Endometrial microvascular endothelial cells (primary cell): ENCODE results near the gene IZUMO1. TPM values are rescaled to one million over a fixed set of nuclear protein-coding genes. Genes with fewer than 3 reads are reported as not detected.
"Not testable (repeated sequence)": the region's sequence is repeated elsewhere in the genome, so short reads cannot be mapped to it uniquely, and the experiment has no call there.

Experiments
- in situ Hi-C: cut with HindIII; loops from 2 replicates; pipeline ENCODE4 v1.10.0; 2017; ENCODE audit warnings: low sequenced_read_pairs, low pct_unique_long_range_greater_than_20kb; ENCODE audit errors: inconsistent ontology term
- total RNA-seq: library from RNA; depleted of rRNA; stranded (reverse); fragments of >200 nt; gene quantifications from one replicate; pipeline ENCODE4 v1.2.3, GENCODE V29; 2015; ENCODE audit errors: inconsistent ontology term

IZUMO1 gene
- 0.84 TPM for total RNA-seq

DNA sequence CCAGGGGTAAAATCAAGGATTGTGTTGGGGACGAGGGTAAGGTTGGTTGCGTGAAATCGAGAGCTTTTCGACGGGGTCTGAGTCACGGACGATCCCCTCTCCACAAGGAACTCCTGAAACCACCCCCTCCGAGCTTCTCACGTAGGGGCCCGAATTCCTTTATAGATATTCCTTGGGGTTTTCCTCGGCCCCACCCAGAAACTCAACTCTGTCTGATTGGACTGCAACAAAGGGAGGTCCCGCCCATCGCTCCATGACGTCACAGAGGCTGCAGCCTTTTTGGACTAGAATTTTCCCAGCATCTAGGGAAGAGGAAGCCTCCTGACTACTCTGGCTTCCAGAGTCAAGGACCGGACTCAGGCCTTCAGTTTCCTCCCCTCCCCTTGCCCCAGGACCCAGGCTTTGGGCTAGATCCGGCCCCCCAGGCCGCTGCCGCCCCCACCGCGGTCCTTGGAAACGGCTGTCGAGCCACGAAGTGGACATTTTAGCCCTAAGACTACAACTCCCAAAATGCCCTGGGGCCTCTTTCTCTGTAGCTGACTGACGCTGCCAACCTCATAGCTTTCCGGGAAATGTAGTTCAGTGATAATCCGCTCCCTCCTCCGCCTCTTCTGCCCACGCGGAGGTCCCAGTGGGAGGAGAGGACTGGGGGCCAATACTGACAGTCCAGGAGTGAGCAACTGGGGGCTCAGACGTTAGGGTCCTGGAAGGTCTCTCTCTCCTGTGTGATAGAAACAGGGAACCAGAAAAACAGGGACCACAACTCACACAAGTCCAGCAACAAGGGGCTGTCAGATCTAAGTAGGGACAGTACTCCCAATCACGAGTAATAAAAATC, at the start of gene IZUMO1:
Gene IZUMO1, minus strand, starts transcription at position 172 of the 838 bp plus-strand sequence. CDS start 1,050 bp downstream, outside the sequence.
- in situ Hi-C loops: no loop called here

DNA sequence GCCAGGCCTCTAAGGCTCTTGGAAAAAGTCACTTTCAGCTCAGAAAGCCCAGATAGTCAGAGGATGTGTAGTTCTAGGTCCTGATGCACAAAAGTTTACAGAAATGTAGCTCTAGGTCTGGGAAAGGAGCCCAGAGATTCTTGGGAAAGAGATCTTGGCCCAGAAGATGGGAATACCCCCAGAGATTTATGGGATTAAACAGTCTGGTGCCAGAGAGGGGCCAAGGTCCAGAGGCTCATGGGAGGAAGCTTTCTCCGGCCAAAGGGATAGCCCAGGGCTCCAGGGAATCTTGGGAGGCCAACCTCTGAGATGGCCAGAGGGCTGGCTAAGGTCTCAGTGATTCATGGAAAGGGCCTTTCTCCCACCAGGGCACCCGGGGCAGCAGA, 49.0 kb upstream of the IZUMO1 start:
- in situ Hi-C loops: loop anchor here (10.0 kb wide), 2 partner anchors 49 to 199 kb away; partner anchors contain the start of genes GYS1 and RUVBL2

DNA sequence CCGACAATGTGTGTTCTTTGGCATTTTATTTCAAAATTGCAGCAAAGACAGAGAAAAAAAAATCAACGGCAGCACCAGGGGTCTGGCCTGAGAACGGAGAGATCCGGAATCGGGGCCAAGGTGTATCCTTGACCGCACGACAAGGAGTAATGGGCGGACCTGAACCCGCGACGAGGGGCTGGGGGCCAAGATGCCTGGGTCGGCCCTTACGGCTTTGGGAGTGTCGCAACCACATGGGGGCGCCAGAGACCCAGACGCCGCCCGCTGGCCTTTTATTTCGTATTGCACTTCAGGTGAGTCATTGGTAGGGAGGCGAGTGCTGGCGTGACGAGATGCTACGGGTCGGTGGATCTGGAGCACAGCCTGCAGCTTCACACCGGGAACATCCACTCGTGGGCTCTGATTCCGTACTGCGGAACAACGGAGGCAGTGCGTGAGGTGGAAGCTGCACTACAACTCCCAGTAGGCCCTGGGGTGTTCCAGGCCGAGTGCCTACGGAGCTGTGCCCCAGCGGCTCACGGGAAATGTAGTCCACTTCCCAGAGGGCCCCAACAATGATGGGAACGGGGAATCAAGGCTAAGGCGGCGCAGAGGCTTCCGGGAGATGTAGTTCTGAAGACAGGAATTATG, 48.5 kb upstream of the IZUMO1 start:
- in situ Hi-C loops: loop anchor here (10.0 kb wide), 2 partner anchors 50 to 200 kb away; partner anchors contain the start of genes GYS1 and RUVBL2

DNA sequence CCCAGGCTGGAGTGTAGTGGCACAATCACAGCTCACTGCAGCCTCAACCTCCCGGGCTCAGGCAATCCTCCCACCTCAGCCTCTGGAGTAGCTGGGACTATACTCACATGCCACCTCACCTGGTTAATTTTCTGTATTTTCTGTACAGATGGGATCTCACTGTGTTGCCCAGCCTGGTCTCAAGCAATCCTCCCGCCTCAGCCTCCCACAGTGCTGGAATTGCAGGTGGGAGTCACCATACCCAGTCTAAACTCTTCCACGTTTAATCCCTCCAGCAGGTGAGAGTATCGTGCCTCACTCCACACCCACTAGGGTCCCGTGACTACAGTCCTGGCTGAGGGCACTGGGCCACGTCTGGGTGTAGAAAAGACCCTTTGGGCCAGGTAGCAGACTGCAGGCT, 47.6 kb upstream of the IZUMO1 start:
- in situ Hi-C loops: loop anchor here (10.0 kb wide), 2 partner anchors 51 to 201 kb away; partner anchors contain the start of genes GYS1 and RUVBL2

DNA sequence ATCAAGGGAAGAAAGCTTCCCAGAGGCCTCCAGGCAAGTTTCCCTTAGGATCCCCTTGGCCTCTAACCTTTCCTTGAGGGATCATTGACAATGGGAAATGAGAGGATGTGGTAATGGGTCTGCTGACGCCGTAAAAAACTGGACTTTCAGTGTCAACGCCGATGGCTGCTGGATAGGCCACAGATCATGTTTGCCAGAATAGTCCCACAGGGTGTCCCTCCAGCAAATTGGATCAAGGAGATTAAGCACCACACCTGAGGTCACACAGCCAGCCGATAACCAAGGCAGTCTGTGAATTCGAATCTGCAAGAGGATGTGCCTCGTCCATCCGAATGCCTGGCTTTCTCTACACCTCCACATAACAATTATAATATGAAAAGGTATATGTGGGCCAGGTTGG, 46.6 kb upstream of the IZUMO1 start:
- in situ Hi-C loops: loop anchor here (10.0 kb wide), 2 partner anchors 52 to 202 kb away; partner anchors contain the start of genes GYS1 and RUVBL2

DNA sequence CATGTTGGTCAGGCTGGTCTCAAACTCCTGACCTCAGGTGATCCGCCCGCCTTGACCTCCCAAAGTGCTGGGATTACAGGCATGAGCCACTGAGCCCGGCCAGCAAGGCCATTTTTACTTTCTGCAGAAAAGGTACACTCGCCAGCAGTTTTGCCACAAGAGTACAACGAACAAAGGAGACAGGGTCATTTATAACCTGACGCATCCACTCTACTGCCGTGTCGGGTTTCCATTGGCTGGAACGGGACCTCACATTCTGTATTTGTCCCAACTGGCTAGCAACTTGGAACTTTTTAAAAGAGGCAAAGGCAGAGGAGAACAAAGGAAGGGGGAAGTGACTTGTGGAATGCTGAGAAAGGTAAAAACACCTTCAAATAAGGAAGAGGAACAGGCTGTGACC, 40.6 kb upstream of the IZUMO1 start:
- in situ Hi-C loops: not testable (repeated sequence)

DNA sequence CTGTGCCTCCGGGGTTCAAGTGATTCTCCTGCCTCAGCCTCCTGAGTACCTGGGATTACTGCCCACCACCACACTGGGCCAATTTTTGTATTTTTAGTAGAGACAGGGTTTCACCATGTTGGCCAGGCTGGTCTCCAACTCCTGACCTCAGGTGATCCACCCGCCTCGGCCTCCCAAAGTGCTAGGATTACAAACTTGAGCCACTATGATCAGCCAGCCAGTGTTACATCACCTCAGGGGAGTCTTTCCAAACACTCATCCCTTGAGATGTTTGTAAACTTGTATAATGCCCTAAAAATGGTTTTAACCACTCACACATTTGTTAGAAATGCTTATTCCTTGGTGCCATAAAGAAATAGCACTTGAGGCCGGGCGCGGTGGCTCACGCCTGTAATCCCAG, 39.7 kb upstream of the IZUMO1 start:
- in situ Hi-C loops: not testable (repeated sequence)

DNA sequence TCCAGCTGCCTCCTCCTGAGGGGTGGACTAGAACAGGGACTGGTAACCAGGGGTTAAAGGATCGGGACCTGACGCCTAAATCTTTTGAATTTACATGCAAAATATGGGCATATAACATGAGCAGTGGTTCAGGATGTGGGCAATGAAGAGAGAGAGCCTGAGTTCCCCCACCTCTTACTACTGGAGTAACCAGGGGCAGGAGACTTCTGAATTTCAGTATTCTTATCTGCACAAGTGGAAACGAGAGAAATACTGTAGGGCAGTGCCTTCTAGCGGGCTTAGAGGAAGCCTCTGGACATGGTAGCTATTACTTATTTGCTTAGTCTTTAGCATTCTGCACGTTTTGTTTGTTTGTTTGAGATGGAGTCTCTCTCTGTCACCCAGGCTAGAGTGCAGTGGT, 37.8 kb upstream of the IZUMO1 start:
- in situ Hi-C loops: no loop called here

DNA sequence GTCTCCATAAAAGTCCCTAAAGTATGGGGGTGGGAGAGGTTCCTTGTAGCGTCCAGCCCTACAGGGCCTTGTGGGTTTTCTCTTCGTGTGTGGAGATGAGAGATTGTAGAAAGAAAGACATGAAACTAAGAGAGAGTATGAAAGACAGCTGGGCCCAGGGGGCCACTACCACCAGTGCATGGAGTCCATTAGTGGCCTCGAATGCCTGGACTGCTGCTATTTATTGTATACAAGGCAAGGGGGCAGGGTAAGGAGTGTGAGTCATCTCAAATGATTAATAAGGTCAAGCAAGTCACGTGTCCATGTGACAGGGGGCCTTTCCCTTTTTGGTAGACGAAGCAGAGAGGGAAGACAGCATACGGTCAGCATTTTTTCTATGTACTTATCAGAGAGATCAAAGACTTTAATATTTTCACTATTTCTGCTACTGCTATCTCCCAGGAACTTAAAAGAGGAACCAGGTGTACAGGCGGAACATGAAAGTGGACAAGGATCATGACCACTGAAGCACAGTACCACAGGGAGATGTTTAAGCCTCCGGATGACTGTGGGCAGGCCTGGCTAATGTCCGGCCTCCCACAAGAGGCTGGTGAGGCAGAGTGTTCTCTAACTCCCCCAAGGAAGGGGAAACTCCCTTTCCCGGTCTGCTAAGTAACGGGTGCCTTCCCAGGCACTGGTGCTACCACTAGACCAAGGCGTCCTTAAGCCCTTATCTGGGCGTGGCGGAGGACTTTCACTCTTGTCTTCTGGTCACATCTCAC, 34.1 kb upstream of the IZUMO1 start:
- in situ Hi-C loops: no loop called here

DNA sequence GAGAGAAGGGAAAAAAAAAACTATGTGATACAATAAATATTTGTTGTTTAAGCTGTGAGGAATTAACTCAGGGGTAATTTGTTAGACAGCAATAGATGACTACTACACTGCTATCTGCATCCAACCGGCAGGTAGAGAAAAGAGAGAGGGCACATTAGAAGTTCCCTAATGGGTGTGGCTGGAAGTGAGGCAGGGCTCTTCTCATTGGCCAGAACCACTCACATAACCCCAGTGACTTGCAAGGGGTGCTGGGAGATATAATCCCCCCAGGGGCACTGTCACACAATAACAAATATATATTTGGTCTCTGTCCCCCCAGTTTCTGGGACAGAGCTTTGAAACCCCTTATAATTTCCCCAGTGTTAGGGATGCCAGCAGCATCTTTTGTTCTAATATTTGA, 32.9 kb upstream of the IZUMO1 start:
- in situ Hi-C loops: no loop called here

DNA sequence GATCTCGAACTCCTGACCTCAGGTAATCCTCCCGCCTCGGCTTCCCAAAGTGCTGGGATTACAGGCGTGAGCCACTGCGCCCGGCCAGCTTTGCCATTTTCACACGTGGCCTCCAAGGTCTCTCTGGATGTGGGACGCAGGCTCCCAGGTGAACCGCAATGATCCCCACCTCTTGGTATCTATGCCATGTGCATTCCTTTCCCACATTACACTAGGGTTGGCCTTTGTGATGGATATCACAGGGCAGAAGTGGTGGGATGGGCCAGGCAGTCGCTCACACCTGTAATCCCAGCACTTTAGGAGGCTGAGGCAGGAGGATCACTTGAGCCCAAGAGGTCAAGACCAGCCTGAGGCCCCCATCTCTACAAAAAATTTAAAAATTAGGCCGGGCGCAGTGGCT, 31.0 kb upstream of the IZUMO1 start:
- in situ Hi-C loops: no loop called here

DNA sequence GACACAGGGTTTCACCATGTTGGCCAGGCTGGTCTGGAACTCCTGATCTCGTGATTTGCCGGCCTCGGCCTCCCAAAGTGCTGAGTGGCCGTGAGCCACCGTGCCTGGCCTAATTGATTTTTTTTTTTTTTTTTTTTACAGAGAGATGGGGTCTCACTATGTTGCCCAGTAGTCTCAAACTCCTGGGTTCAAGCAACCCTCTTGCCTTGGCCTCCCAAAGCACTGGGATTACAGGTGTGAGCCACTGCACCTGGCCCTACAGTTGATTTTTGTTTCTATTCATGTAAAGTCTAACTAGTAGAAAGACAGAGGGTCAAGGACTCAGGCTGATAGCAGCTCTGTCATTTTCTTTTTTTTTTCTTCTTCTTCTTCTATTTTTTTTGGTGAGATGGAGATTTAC, 30.4 kb upstream of the IZUMO1 start:
- in situ Hi-C loops: no loop called here

DNA sequence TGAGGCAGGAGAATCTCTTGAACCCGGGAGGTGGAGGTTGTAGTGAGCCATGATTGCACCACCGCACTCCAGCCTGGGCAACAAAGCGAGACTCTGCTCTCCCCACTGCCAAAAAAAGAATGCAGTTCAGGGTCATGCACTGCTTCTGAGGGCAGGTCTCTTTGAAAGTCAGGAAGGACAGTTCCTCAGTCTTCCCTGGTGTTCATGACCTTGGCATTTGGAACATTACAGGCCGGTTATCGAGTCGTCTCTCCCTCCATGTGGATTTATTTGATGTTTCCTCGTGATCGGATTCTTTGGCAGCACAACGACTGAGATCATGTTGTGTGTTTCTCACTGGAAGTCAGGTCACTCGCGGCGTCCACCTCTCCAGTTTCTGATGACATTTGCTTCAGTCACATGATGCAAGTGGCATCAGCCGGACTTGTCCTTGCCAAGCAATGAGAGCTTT, 25.8 kb upstream of the IZUMO1 start:
- in situ Hi-C loops: no loop called here

DNA sequence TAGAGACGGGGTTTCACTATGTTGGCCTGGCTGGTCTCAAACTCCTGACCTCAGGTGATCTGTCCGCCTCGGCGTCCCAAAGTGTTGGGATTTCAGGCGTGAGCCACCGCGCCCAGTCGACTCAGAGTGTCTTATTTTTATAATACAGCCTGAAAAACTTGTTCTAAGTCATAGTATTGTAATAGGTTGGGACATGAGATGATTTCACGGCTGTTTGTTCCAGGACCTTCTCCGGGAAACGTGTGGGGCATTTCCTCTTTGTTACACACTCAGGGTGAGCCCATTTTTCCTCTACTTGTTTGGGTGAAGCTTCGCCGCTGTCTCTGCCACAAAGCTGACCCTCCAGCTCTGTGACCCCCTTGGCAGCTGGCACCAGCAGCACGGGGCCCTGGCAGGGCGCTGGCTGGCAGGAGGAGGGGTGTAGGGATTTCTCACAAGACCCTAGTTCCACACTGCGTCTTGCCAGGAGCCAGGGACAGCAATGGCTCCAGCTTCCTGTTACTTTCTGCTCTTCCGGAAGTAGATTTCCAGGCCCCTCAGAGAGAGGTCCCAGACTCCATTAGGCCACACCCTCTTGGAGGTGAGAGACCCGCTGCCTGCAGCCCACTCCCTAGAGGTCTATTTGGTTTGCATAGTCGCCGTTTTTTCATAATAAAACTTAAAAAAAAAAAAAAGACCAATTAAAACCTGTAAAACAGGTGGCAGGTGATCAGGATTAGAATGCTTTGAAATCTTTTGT, 24.2 kb upstream of the IZUMO1 start:
- in situ Hi-C loops: no loop called here

DNA sequence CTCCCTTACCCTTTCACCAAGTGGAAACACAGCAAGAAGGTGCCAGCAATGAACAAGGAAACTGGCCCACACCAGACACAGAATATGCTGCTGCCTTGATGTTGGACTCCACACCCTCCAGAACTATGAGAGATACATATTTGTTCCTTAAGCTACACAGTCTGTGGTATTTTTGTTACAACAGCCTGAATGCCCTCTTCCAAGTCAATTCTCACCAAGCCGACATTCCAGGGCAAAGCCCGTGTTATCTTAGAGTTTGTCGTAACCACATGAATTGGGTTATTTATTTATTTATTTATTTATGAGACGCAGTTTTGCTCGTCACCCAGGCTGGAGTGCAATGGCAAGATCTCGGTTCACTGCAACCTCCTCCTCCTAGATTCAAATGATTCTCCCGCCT, 23.6 kb upstream of the IZUMO1 start:
- in situ Hi-C loops: no loop called here

DNA sequence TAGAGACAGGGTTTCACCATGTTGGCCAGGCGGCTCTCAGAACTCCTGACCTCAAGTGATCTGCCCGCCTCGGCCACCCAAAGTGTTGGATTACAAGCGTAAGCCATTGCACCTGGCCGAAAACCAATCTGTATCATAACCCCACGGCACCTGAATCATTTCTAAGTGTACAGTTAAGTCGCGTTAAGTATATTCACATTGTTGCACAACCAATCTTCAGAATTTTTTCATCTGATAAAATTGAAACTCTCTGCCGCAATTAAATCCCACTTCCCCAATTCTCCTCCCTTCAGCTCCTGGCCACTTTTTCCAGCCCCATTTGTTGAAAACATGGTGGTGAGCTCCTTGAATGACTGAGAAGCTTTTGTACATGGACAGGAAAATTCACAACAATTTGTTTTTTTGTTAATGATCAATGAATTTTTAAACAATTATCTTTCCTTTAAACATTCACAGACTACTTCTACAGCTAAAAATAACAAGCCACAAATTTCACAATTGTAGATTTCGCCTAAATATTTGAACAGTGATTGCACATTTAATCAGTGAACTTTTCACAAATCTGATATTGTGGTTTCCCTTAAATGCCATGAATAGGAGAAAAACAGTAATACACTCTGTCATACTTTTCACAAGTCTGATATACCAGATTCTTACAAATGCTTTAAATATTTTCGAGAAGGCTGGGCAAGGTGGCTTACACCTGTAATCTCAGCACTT, 22.4 kb upstream of the IZUMO1 start:
- in situ Hi-C loops: no loop called here

DNA sequence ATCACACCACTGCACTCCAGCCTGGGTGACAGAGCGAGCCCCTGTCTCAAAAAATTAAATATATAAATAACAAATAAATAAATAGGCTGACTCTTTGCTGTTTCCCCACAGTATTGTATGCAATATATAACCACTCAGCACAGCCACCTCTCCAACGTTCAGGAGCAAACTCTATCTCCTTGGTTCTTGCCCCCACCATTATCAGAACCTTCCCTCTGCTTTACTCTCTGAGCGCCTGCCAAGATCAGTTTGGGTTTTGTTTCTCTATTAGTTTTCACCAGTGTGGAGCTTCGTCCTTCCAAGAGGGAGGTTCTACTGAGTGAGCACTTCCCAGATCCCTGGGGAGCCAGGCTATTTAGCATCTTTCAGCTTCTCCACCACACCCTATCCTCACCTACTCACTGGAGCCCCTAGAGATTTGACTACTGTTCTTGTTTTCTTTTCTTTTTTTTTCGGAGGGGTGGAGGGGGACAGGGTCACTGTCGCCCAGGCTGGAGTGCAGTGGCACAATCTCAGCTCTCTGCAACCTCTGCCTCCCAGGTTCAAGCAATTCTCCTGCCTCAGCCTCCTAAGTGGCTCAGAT, 21.6 kb upstream of the IZUMO1 start:
- in situ Hi-C loops: not testable (repeated sequence)

DNA sequence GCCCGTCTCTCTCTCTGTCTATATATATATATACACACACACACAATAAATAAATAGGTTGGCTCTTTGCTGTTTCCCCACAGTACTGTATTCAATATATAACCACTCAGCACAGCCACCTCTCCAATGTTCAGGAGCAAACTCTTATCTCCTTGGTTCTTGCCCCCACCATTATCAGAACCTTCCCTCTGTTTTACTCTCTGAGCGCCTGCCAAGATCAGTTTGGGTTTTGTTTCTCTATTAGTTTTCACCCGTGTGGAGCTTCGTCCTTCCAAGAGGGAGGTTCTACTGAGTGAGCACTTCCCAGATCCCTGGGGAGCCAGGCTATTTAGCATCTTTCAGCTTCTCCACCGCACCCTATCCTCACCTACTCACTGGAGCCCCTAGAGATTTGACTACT, 19.1 kb upstream of the IZUMO1 start:
- in situ Hi-C loops: not testable (repeated sequence)
